Right atrium auricular region (tissue), 2 donors: Measurements from ENCODE around the gene TMEM43. TPM values are rescaled to one million over a fixed set of nuclear protein-coding genes. Genes with fewer than 3 reads are reported as not detected.

Experiments used
- DNase-seq: peaks from one replicate; pipeline ENCODE4 v3.0.0-alpha.2; 2019; ENCODE audit warnings: low spot score
- H3K27ac ChIP-seq, 2 donors: fragments of 200-600 bp; sonication (generic); 1 replicate in 1 of 2; 2 replicates in 1 of 2; pipeline ENCODE4 v1.5.1; 2016 to 2019
- H3K27me3 ChIP-seq, 2 donors: fragments of 200-600 bp; sonication (generic); one replicate each; pipeline versions ENCODE4 v1.5.1 to v1.6.0; 2017 to 2019
- H3K36me3 ChIP-seq: fragments of 200-600 bp; sonication (generic); one replicate; pipeline ENCODE4 v1.5.1; 2016
- H3K4me1 ChIP-seq, 2 donors: fragments of 200-600 bp; sonication (generic); one replicate each; pipeline versions ENCODE4 v1.5.1 to v1.6.0; 2017 to 2019
- H3K4me3 ChIP-seq, 2 donors: fragments of 200-600 bp; sonication (generic); 1 replicate in 1 of 2; 2 replicates in 1 of 2; pipeline ENCODE4 v1.5.1; 2017 to 2019; ENCODE audit warnings: mild to moderate bottlenecking in 1 of 2, moderate library complexity in 1 of 2
- H3K9me3 ChIP-seq, 2 donors: fragments of 200-600 bp; sonication (generic); one replicate each; pipeline ENCODE4 v1.5.1; 2019
- CTCF ChIP-seq, 2 donors: fragments of 200-600 bp; sonication (generic); IDR thresholded peaks; one replicate each; pipeline ENCODE4 v1.5.1; 2019; ENCODE audit warnings: antibody characterized with exemption in 2 of 2
- total RNA-seq, 2 donors: library from RNA; depleted of rRNA; stranded (reverse); fragments of >200 nt; gene quantifications; one replicate each; pipeline ENCODE4 v1.1.0, GENCODE V29; 2016

Gene TMEM43
- total RNA-seq, 2 donors from 2014 or later: 91.8 to 142 TPM

- H3K4me3 ChIP-seq: no peak overlapping the region
- H3K27ac ChIP-seq: no peak overlapping the region
- no peaks in the 10 kb centered on the region for H3K9me3 ChIP-seq
- no peak for TF ChIP-seq CTCF (IDR thresholded peaks at IDR 0.05)
- H3K4me1 ChIP-seq: no peaks in the 10 kb centered on the region
- DNase-seq: peak; percentile 43
- H3K27me3 ChIP-seq: no peaks in the 10 kb centered on the region
- peaks cover 53% of the 10 kb centered on the region for H3K36me3 ChIP-seq
Measured at GRCh38 chr3:14153663-14154062, 28.8 kb downstream of the TMEM43 start.

DNA sequence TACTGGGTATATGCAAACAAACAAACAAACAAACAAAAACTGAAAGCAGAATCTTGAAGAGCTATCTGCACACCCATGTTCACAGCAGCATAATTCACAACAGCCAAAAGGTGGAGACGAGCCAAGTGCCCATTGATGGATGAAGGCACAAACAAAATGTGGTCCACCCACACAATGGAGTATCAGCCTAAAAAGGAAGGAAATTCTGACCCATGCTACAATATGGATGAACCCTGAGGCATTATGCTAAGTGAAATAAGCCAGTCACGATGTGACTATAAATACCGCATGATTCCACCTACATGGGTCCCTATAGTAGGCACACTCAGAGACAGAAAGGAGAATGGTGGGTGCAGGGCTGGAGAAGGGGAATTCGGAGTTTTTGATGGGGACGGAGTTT, 29.4 kb downstream of the TMEM43 start:
- no peak for TF ChIP-seq CTCF (IDR thresholded peaks at IDR 0.05)
- H3K4me3 ChIP-seq: no peak overlapping the region
- H3K4me1 ChIP-seq: no peaks in the 10 kb centered on the region
- H3K9me3 ChIP-seq: no peaks in the 10 kb centered on the region
- peaks cover 57% of the 10 kb centered on the region for H3K36me3 ChIP-seq
- H3K27ac ChIP-seq: no peak overlapping the region
- no peak for DNase-seq
- H3K27me3 ChIP-seq: no peaks in the 10 kb centered on the region

DNA sequence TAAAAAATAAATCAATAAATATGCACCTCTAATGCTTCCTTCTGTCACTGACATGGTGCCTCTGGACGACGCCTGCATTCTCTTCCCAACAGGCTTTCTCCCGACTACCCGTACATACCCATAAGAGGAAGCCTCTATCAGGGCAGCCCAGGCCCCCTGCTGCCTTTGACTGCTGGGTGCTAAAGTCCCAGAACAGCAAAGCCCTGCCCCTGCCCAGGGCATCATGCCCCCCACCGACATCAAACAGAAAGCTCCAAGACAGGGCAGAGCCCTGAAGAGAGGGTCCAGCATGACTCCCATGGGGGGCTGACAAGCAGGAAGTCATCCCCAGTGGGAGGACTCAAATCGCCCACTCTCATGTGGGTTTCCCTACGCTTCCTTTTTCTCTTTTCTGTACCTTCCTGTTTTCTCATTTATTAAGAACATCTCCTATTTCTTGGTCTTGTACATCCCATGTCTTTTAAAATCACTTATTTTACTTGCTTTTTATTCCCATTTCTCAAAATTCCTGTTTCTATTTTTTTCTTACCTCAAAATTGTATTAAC, 30.1 kb downstream of the TMEM43 start:
- Histone ChIP-seq H3K9me3 (no peaks in the 10 kb centered on the region), H3K27ac (no peak overlapping the region), H3K27me3 (no peaks in the 10 kb centered on the region), H3K36me3 (peaks cover 64% of the 10 kb centered on the region), H3K4me1 (no peaks in the 10 kb centered on the region), H3K4me3 (no peak overlapping the region)
- no peak for TF ChIP-seq CTCF (IDR thresholded peaks at IDR 0.05)
- no peak for DNase-seq

- H3K4me3 ChIP-seq: no peak overlapping the region
- no peak for TF ChIP-seq CTCF (IDR thresholded peaks at IDR 0.05)
- peaks cover 76% of the 10 kb centered on the region for H3K36me3 ChIP-seq
- peaks cover 0 to 5% of the 10 kb centered on the region in 2 donors for H3K9me3 ChIP-seq
- H3K4me1 ChIP-seq: no peaks in the 10 kb centered on the region
- H3K27ac ChIP-seq: no peak overlapping the region
- H3K27me3 ChIP-seq: no peaks in the 10 kb centered on the region
- no peak for DNase-seq
Measured at GRCh38 chr3:14156201-14156600, 31.3 kb downstream of the TMEM43 start.

DNA sequence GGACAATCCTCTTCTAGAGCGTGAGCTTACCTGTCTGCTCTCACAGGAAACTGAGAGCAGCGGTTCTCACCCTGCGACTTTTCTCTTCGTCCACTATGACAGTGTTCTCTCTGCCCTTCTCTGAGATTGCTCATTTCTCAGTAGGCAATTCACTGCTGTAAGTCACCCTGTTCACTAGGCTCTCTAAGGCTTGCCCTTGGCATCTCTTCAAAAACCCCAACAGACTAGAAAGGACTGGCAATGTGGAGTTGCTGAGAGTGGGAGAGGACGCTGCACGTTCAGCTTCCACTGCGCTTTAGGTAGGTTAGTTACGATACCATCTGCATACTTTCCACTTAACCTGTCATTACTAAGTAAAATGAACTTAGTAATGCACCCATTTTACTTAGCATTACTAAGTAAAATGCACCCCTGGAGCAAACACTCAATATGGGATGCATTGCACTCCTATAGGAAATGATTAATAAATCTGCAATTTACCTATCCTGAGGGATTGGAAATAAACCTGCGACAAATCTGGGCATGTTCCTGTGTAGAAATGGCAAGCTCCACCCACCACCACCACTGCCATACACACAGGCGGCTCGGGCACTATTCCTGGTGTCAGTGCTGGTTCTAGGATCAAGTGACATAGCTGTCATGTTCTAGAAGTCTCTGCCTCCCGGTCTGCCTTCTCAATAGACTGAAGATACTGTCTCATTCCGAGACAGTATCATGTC, 32.1 kb downstream of the TMEM43 start:
- H3K4me1 ChIP-seq: no peaks in the 10 kb centered on the region
- no peaks in the 10 kb centered on the region for H3K27me3 ChIP-seq
- no peak for TF ChIP-seq CTCF (IDR thresholded peaks at IDR 0.05)
- no peak for DNase-seq
- peaks cover 79% of the 10 kb centered on the region for H3K36me3 ChIP-seq
- H3K27ac ChIP-seq: no peak overlapping the region
- H3K9me3 ChIP-seq: peaks cover 0 to 13% of the 10 kb centered on the region in 2 donors
- H3K4me3 ChIP-seq: no peak overlapping the region
